Measurements from ENCODE around the gene OSBPL1A.
"Not testable (repeated sequence)": the region's sequence is repeated elsewhere in the genome, so short reads cannot be mapped to it uniquely, and the experiment has no call there.

Gene OSBPL1A

GRCh38 chr18:24195296-24196053 lies 202.1 kb downstream of the OSBPL1A start:
- DNase-seq (ENCODE audit: insufficient read length, low spot score) = no peak
- FAIRE-seq = no peak

- no peak for DNase-seq (ENCODE audit: insufficient read length, low spot score)
- no peak for FAIRE-seq
These were observed 207.0 kb downstream of the OSBPL1A start for GRCh38 chr18:24190590-24190989.

- DNase-seq (ENCODE audit: insufficient read length, low spot score) (no peak), FAIRE-seq (no peak)
These were observed 207.8 kb downstream of the OSBPL1A start for GRCh38 chr18:24189664-24190346.

- FAIRE-seq (no peak), DNase-seq (ENCODE audit: insufficient read length, low spot score) (no peak)
These were observed 208.6 kb downstream of the OSBPL1A start for GRCh38 chr18:24189007-24189528.

- FAIRE-seq (no peak), DNase-seq (ENCODE audit: insufficient read length, low spot score) (no peak)
These were observed 209.5 kb downstream of the OSBPL1A start for GRCh38 chr18:24188120-24188519.

GRCh38 chr18:24187689-24188088 lies 209.9 kb downstream of the OSBPL1A start:
- no peak for FAIRE-seq
- no peak for DNase-seq (ENCODE audit: insufficient read length, low spot score)

- FAIRE-seq (no peak), DNase-seq (ENCODE audit: insufficient read length, low spot score) (no peak)
These were observed 210.6 kb downstream of the OSBPL1A start for GRCh38 chr18:24187049-24187448.

GRCh38 chr18:24185805-24186204 lies 211.8 kb downstream of the OSBPL1A start:
- no peak for FAIRE-seq
- no peak for DNase-seq (ENCODE audit: insufficient read length, low spot score)

GRCh38 chr18:24181806-24182205 lies 215.8 kb downstream of the OSBPL1A start:
- FAIRE-seq = no peak
- no peak for DNase-seq (ENCODE audit: insufficient read length, low spot score)

- FAIRE-seq = no peak
- DNase-seq (ENCODE audit: insufficient read length, low spot score) = no peak
These were observed 217.6 kb downstream of the OSBPL1A start for GRCh38 chr18:24180048-24180447.

GRCh38 chr18:24177499-24178133 lies 220.0 kb downstream of the OSBPL1A start:
- DNase-seq (ENCODE audit: insufficient read length, low spot score) = no peak
- no peak for FAIRE-seq

GRCh38 chr18:24176727-24177416 lies 220.8 kb downstream of the OSBPL1A start:
- FAIRE-seq (no peak), DNase-seq (ENCODE audit: insufficient read length, low spot score) (peak; percentile 43)

GRCh38 chr18:24173997-24174396 lies 223.6 kb downstream of the OSBPL1A start:
- no peak for FAIRE-seq
- DNase-seq (ENCODE audit: insufficient read length, low spot score) = no peak

- no peak for DNase-seq (ENCODE audit: insufficient read length, low spot score)
These were observed 227.3 kb downstream of the OSBPL1A start for GRCh38 chr18:24170360-24170759.

GRCh38 chr18:24168496-24168895 lies 229.1 kb downstream of the OSBPL1A start:
- no peak for DNase-seq (ENCODE audit: insufficient read length, low spot score)
- FAIRE-seq = no peak

More at GRCh38 chr18:24170360-24170759, 227.3 kb downstream of the OSBPL1A start:
- FAIRE-seq = no peak

- DNase-seq (ENCODE audit: insufficient read length, low spot score) = no peak
- FAIRE-seq = no peak
These were observed 236.3 kb downstream of the OSBPL1A start for GRCh38 chr18:24161304-24161703.

- DNase-seq (ENCODE audit: insufficient read length, low spot score) (no peak), FAIRE-seq (no peak)
These were observed 237.5 kb downstream of the OSBPL1A start for GRCh38 chr18:24160086-24160485.

- FAIRE-seq = no peak
- DNase-seq (ENCODE audit: insufficient read length, low spot score) = no peak
These were observed 239.8 kb downstream of the OSBPL1A start for GRCh38 chr18:24157855-24158254.

- FAIRE-seq (no peak), DNase-seq (ENCODE audit: insufficient read length, low spot score) (no peak)
These were observed 244.2 kb downstream of the OSBPL1A start for GRCh38 chr18:24153397-24153796.

- not testable (repeated sequence) for FAIRE-seq; DNase-seq (ENCODE audit: insufficient read length, low spot score)
These were observed 248.0 kb downstream of the OSBPL1A start for GRCh38 chr18:24149591-24149990.

- no peak for DNase-seq (ENCODE audit: insufficient read length, low spot score)
- no peak for FAIRE-seq
These were observed 255.2 kb downstream of the OSBPL1A start for GRCh38 chr18:24142376-24142775.

Measured in HTR-8/SVneo (cell line).